SU-DHL-6 (cell line): ENCODE data around the gene CASP10.
A peak's percentile ranks its signal among the peaks of the same experiment; 100 is the strongest.

ENCODE experiments used
- H2AFZ ChIP-seq: fragments of 200-600 bp; sonication (generic); 2 replicates; pipeline ENCODE4 v1.6.1; 2014; ENCODE audit warnings: low read depth, mild to moderate bottlenecking, moderate library complexity, mixed read lengths, antibody characterized with exemption, low read length; ENCODE audit not compliant: severe bottlenecking
- H3F3A ChIP-seq: fragments of 200-600 bp; shearing (Covaris generic); 2 replicates; pipeline ENCODE4 v1.6.0; 2016; ENCODE audit warnings: antibody characterized with exemption, mild to moderate bottlenecking; ENCODE audit not compliant: insufficient read depth
- H3K27ac ChIP-seq: fragments of 200-600 bp; sonication (generic); 2 replicates; pipeline ENCODE4 v1.5.1; 2016; ENCODE audit warnings: low read depth, mild to moderate bottlenecking, low read length, moderate library complexity, mixed read lengths
- H3K27me3 ChIP-seq: fragments of 200-600 bp; sonication (generic), shearing (Covaris generic); 2 replicates; pipeline ENCODE4 v1.6.0; 2014; ENCODE audit warnings: mild to moderate bottlenecking, low read length
- H3K36me3 ChIP-seq: fragments of 200-600 bp; sonication (generic); 2 replicates; pipeline ENCODE4 v1.6.1; 2014; ENCODE audit warnings: mild to moderate bottlenecking, low read length, mixed read lengths
- H3K4me2 ChIP-seq: fragments of 300-600, 200-600 bp; shearing (Covaris generic), sonication (generic); 2 replicates; pipeline ENCODE4 v1.6.0; 2014; ENCODE audit warnings: low read length, low read depth, mild to moderate bottlenecking; ENCODE audit not compliant: poor library complexity, severe bottlenecking
- H3K4me3 ChIP-seq: fragments of 200-600 bp; sonication (generic); 2 replicates; pipeline ENCODE4 v1.5.1; 2014; ENCODE audit warnings: antibody characterized with exemption, low read length, mild to moderate bottlenecking, mixed read lengths; ENCODE audit not compliant: insufficient read depth, poor library complexity, severe bottlenecking
- H3K79me2 ChIP-seq: fragments of 200-600 bp; sonication (generic); 2 replicates; pipeline ENCODE4 v1.6.1; 2014; ENCODE audit warnings: mild to moderate bottlenecking, low read length, moderate library complexity; ENCODE audit not compliant: insufficient read depth
- H3K9ac ChIP-seq: fragments of 200-600 bp; sonication (generic); 2 replicates; pipeline ENCODE4 v1.7.0; 2014; ENCODE audit warnings: mild to moderate bottlenecking, low read length
- H3K9me2 ChIP-seq: fragments of 200-600 bp; sonication (generic); replicated peaks from 2 replicates; pipeline ENCODE4 v1.6.1; 2014; ENCODE audit warnings: low read length; ENCODE audit not compliant: insufficient read depth
- H3K9me3 ChIP-seq: fragments of 200-600 bp; sonication (generic); 2 replicates; pipeline ENCODE4 v1.6.1; 2014; ENCODE audit warnings: low read length, mixed read lengths; ENCODE audit not compliant: insufficient read depth
- H4K20me1 ChIP-seq: fragments of 200-600 bp; sonication (generic); 2 replicates; pipeline ENCODE4 v1.6.1; 2014; ENCODE audit warnings: low read depth, mild to moderate bottlenecking, antibody characterized with exemption, low read length, moderate library complexity, mixed read lengths
- EZH2phosphoT487 ChIP-seq: fragments of 200-600 bp; sonication (generic), shearing (Covaris generic); conservative IDR thresholded peaks from 2 replicates; pipeline ENCODE4 v1.6.1; 2018; ENCODE audit warnings: mild to moderate bottlenecking, antibody characterized with exemption, low read length, moderate library complexity, mixed read lengths
- TF ChIP-seq, protein P1 (sequence below): fragments of 200-600 bp; sonication (generic); IDR thresholded peaks from one replicate; pipeline ENCODE4 v1.5.1; 2017; ENCODE audit warnings: antibody characterized with exemption, mild to moderate bottlenecking, low read length, moderate library complexity; ENCODE audit not compliant: insufficient read depth, poor library complexity, severe bottlenecking

Gene CASP10

DNA sequence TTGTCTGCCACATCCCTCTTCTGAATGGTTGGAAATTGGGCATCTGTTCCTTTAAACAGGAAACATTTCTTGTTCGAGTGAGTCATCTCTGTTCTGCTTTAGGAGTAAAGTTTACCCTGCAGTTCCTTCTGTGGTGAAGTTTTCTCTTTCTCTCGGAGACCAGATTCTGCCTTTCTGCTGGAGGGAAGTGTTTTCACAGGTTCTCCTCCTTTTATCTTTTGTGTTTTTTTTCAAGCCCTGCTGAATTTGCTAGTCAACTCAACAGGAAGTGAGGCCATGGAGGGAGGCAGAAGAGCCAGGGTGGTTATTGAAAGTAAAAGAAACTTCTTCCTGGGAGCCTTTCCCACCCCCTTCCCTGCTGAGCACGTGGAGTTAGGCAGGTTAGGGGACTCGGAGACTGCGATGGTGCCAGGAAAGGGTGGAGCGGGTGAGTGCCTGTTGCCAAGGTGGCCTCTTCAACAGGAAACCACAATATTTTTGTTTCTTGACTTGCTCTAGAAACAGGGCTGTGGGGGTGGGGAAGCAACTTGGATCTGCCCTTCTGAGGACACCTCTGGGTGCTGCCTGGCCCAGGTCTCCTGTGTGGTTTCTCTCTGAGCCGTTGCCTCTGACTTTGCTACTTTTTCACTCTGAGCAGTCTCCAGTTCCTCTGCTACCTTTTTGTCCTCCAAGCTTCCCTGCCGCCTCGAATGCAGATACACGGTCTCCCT is 75.2 kb downstream of the CASP10 start:
- H3K9me3 ChIP-seq, result no peaks in the 10 kb centered on the region
- H4K20me1 ChIP-seq, result no peaks in the 10 kb centered on the region
- no peak for TF ChIP-seq EZH2phosphoT487
- TF ChIP-seq, protein P1, sequence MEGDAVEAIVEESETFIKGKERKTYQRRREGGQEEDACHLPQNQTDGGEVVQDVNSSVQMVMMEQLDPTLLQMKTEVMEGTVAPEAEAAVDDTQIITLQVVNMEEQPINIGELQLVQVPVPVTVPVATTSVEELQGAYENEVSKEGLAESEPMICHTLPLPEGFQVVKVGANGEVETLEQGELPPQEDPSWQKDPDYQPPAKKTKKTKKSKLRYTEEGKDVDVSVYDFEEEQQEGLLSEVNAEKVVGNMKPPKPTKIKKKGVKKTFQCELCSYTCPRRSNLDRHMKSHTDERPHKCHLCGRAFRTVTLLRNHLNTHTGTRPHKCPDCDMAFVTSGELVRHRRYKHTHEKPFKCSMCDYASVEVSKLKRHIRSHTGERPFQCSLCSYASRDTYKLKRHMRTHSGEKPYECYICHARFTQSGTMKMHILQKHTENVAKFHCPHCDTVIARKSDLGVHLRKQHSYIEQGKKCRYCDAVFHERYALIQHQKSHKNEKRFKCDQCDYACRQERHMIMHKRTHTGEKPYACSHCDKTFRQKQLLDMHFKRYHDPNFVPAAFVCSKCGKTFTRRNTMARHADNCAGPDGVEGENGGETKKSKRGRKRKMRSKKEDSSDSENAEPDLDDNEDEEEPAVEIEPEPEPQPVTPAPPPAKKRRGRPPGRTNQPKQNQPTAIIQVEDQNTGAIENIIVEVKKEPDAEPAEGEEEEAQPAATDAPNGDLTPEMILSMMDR, result no peak
- H3K4me3 ChIP-seq, result peak overlapping the region; percentile 51
- H3K27me3 ChIP-seq, result no peaks in the 10 kb centered on the region
- peaks cover 25% of the 10 kb centered on the region for H3K79me2 ChIP-seq
- H3K27ac ChIP-seq, result peak overlapping the region; percentile 88
- peak overlapping the region; percentile 99 for H3K4me2 ChIP-seq
- H3F3A ChIP-seq, result peaks cover 35% of the 10 kb centered on the region
- H3K9me2 ChIP-seq, result no peaks in the 10 kb centered on the region
- H2AFZ ChIP-seq, result peak overlapping the region; percentile 52
- no peaks in the 10 kb centered on the region for H3K36me3 ChIP-seq
- peak overlapping the region; percentile 66 for H3K9ac ChIP-seq

DNA sequence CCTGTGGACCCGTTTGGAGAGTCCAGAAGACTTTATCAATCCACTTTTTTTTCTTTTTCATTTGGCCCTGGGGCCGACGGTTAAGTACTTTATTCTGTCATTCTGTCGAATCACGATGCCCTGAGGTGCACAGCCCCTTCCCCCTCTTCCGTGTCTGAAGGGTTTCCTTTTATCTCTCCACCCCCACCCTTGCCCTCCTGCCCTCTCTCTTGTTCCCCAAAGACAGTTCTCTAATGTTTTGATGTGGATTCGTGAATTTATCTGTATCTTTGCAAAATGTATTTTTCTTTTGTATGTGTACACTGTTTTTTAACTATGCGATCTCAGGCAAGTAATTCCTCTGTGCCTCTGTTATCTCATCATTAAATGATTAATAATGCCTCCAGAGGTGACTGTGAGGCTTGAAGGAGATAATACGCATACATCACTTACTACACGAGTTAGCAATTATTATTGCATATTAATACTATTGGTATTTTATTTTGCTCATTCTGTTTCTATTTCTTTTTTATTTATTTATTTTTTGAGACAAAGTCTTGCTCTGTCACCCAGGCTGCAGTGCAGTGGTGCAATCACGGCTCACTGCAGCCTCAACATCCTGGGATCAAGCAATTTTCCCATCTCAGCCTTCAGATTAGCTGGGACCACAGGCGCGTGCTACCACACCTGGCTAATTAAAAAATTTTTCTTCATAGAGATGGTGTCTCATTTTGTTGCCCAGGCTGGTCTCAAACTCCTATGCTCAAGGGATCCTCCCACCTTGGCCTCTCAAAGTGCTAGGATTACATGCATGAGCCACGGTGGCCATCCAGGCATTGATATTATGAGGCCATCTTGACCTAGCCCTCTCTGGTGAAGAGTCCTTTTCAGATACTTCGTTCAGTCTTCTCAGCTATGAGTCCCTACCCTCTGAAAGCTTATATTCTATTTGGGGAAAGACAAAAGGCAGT is 76.0 kb downstream of the CASP10 start:
- H3K27me3 ChIP-seq, result no peaks in the 10 kb centered on the region
- H4K20me1 ChIP-seq, result no peaks in the 10 kb centered on the region
- H3K36me3 ChIP-seq, result no peaks in the 10 kb centered on the region
- H2AFZ ChIP-seq, result peak overlapping the region; percentile 52
- H3K79me2 ChIP-seq, result peaks cover 34% of the 10 kb centered on the region
- H3K9me3 ChIP-seq, result no peaks in the 10 kb centered on the region
- TF ChIP-seq, protein P1, result no peak
- TF ChIP-seq EZH2phosphoT487, result no peak
- H3K9ac ChIP-seq, result peak overlapping the region; percentile 66
- peak overlapping the region; percentile 51 for H3K4me3 ChIP-seq
- H3K4me2 ChIP-seq, result peak overlapping the region; percentile 99
- H3F3A ChIP-seq, result peaks cover 35% of the 10 kb centered on the region
- no peaks in the 10 kb centered on the region for H3K9me2 ChIP-seq
- H3K27ac ChIP-seq, result peak overlapping the region; percentile 88

DNA sequence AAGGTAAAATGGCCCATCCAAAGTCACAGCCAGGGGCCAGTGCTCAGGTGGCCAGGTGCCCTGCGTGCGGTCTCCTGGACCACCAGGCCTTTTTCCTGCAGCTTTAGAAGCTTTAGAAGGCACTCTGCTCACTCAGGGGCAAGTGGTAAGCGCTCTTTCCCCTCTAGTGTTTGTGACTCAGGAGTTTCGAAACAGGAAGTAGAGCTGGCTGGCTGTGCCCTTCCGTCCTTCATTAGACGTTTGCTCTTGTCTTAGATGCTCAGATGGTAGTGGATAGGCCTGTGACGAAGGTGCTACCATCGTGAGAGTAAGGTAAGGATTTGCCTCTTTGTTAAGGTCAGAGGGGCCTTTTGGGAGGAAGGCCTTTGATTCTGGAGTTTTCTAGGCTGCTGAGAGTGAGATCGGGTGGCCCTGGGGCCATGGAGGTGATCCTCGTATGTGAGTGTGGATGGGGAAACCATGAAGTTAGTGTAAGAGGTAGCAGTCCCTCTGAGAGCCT is 77.4 kb downstream of the CASP10 start, which contains the start of gene CASP8:
Gene CASP8, plus strand, starts transcription at position 235 of the 499 bp plus-strand sequence. CDS start 5,951 bp downstream, outside the sequence.
- H3K9me2 ChIP-seq, result no peaks in the 10 kb centered on the region
- peaks cover 48% of the 10 kb centered on the region for H3K79me2 ChIP-seq
- no peaks in the 10 kb centered on the region for H3K27me3 ChIP-seq
- H4K20me1 ChIP-seq, result no peaks in the 10 kb centered on the region
- H3K36me3 ChIP-seq, result no peaks in the 10 kb centered on the region
- peaks cover 35% of the 10 kb centered on the region for H3F3A ChIP-seq
- H3K27ac ChIP-seq, result peak within 1 kb of the TSS; percentile 88
- H3K4me2 ChIP-seq, result peak within 1 kb of the TSS; percentile 99
- peak within 1 kb of the TSS; percentile 66 for H3K9ac ChIP-seq
- peak within 1 kb of the TSS; percentile 71 for H2AFZ ChIP-seq
- TF ChIP-seq EZH2phosphoT487, result no peak
- TF ChIP-seq, protein P1, result no peak
- peak within 1 kb of the TSS; percentile 72 for H3K4me3 ChIP-seq
- no peaks in the 10 kb centered on the region for H3K9me3 ChIP-seq
